Fibroblast of gingiva (primary cell): ENCODE results near the gene GSE1.

ENCODE experiments used
- DNase-seq: peaks from one replicate; pipeline ENCODE4 v3.0.0-alpha.2; 2011; ENCODE audit warnings: low read depth

The GSE1 gene

DNA sequence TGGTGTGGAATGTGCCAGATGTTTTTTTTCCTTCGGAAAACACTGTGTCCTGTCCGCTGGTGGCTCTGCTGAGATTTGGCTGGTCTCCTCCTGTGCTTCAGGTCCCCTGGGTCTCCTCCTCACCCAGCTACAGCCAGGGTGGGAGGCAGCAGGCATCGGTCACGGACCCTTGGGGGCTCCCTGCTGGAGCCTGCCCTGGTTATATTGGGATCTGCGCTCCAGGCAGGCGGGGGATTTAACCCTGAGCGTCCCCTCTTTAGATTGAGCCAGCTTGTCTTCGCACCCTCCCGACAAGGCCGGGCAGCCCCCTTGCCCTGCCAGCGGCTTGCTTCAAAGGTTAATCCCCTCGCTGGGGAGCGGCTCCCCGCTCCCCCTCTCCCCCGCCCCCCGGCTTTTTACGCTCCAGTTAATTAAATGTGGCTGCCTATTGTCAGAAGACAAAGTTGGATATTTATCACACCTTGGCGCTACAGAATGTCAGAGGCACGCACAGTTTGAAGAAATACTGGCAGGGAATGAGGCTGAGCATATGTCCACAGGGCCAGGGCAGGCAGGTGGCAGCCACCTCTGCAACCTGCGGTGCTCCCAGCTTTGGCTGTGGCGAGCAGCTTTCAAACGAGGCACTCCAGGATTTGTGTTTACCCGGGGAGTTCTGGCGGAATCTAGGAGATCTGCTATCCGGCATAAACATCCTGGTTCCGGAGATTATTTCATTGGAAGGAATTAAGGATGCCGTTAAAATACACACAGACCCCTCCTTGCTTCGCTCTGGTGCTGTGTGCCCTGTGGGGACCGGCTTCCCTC lies 38.2 kb upstream of the GSE1 start:
- DNase-seq: no peak

DNA sequence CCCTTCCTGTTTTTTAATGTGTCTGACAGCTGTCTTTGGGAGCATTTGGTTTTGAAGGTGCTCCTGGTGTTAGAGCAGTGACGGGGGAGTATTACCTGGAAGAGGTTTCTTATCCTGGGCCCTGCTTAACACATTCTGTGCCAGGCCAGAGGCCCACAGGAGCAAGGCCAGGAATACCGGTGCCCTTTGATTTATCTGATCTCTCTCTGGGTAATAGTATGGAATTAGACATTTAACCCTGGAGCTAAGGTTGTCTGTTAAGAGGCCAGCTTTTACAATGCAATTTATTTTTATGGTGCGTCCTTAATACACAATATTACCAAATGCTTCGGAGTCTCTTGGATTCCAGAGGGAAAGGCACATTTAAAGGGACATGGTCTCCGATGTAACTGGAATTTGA lies 37.2 kb upstream of the GSE1 start:
- no peak for DNase-seq

DNA sequence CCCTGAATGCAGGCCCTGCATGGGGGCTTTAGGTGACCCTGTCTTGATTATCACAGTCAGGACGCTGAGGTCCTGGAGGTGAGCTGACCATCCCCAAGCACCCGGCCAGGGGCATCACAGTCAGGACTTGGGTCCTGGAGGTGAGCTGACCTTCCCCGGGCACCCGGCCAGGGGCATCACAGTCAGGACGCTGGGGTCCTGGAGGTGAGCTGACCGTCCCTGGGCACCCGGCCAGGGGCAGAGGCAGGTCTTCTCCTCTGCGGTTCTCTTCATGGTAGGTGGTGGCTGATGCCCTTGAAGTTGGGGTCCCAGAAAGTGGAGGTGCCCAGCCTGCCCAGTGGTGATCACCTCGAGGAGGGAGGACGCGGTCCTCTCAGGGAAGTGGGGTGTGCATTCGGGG lies 36.2 kb upstream of the GSE1 start:
- no peak for DNase-seq

DNA sequence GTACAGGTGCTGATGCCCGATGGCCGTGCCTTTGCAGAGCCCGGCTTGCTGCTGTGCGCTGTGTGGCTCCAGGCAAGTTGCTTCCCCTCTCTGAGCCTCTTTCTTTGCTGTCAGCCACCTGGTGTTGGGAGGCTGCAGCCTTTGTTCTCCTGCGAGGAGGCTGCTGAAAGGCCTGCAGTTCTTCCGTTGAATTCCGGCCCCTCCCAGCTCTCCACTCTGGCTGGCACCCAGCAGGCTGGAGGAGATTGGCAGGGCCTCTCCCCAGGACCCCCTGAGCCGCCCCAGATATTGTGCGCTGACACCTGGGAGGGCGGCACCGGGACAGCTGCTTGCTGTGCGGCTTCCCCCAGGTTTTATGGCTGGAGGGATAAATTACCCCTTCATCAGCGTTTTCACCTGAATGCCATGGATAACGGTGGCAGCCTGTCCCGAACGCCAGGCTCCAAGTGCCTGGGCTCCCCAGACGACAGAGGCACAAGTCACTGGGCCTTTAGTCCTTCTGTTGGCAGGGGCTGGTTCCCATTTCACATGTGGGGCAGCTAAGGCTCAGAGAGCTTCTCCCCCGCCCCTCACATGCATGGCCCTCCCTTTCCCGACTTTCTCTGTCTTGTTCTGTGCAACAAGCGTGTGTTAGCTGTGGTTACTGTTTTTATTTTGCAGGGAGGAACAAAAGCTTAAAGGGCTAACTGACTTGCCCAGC lies 35.1 kb upstream of the GSE1 start:
- no peak for DNase-seq

- DNase-seq: no peak
Measured at GRCh38 chr16:85578599-85578948, 34.5 kb upstream of the GSE1 start.

DNA sequence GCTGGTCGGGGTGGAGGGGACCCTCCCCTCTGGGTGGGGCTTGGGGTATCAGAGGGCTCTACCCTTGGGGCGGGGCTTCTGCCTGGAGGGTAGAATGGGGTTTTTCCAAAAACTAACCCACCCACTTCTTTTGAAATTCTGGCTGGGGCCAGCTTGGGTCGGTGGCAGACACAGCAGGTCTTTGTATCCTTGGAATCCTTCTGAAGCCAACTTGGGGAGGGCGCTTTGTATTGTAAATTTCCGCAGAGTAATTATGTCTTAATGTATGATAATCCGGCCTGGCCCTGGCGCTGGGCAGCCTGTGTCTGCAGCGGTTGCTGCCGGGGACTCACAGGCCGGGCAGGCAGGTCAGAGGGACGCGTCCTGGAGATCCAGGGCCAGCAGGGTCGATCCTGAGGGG lies 33.9 kb upstream of the GSE1 start:
- DNase-seq: no peak

GRCh38 chr16:85579923-85580580 lies 33.1 kb upstream of the GSE1 start:
- no peak for DNase-seq

- DNase-seq: no peak
Measured at GRCh38 chr16:85580684-85581083, 32.4 kb upstream of the GSE1 start.

DNA sequence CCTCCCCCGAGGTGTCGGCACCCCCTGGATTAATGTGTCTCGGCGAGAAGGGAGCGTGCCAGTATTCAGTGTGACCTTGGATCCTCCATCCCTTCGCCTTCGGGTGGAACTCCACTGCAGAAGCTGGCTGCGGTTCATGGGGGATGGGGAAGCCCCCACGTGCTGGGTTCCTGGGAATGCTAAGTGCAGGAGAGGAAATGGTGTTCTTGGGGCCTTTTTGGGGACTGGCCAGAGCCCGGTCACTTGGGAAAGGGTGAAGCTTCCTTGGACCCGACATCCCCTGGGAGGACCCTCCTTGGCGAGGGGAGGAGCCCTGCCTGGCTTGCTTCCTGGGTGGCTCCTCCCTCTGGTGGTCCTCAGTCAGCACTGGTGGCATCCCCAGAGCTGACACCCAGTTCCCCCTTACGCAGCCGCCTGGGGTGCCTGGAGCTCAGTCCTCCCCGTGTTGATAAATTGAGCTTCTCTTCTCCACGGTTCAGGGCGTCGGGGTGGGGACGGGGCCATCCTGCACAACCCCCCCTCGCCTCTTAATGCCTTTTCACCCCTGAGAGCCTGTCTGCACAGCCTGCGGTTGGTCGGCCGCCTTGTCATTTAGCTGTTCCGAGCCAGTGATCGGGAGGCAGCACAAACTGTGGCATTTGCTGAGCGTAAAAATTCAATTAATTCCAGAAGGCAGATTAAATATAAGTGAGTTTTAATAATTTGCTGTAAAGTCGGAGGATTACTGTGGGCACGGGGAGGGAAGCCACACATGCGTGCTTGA lies 30.7 kb upstream of the GSE1 start:
- DNase-seq: peak; percentile 75

DNA sequence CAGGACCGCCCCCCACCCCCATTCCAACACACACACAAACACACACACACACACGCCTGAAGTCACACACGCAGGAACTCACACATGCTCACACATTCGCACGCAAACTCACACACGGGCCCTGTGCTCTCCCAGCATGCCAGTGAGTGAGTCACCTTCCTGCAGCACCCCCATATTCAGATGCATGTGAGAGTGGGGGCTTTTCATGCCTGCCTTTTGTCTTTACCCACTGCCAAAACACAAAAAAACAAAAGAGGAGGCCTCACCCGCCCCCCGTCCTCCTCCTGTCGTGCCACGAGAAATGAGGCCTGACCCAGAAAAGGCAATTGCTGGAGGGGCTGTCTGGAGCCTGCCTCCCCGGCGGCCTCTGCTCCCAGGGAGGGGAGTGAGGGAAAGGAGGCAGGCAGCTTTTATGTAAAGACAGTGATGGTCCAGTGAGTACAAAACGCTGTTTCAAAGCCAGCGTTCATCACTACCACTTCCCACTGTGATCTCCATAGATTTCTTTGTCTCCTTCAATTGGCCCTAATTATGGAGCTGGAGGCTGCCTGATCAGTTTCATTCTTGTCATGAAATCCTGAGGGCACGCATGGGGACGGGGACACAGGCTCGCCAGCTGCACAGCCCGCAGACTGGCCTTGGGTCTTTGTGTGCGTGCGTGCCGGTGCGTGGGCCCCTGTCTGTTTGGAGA lies 29.5 kb upstream of the GSE1 start:
- DNase-seq: peak; percentile 69

DNA sequence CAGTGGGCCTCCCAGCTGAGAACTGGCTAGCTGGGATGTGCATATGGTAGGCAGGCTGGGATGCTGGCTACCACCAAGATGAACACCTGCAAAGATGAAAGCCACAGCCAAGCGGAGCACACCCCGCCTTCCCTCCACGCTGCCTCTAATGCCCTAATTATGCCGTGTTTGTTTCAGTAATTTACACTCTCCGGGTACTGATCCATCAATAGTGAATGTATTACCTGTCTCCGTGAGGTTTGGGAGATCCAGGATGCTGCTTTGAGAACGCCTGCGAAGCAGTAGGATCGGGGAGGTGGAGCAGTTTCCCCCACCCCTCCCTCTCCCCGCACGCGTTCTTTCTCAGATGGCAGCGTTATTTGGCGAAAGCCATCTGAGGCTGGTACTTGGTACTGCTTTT lies 28.9 kb upstream of the GSE1 start:
- DNase-seq: no peak

- no peak for DNase-seq
Measured at GRCh38 chr16:85584819-85585282, 28.3 kb upstream of the GSE1 start.

- DNase-seq: no peak
Measured at GRCh38 chr16:85585711-85586110, 27.4 kb upstream of the GSE1 start.

DNA sequence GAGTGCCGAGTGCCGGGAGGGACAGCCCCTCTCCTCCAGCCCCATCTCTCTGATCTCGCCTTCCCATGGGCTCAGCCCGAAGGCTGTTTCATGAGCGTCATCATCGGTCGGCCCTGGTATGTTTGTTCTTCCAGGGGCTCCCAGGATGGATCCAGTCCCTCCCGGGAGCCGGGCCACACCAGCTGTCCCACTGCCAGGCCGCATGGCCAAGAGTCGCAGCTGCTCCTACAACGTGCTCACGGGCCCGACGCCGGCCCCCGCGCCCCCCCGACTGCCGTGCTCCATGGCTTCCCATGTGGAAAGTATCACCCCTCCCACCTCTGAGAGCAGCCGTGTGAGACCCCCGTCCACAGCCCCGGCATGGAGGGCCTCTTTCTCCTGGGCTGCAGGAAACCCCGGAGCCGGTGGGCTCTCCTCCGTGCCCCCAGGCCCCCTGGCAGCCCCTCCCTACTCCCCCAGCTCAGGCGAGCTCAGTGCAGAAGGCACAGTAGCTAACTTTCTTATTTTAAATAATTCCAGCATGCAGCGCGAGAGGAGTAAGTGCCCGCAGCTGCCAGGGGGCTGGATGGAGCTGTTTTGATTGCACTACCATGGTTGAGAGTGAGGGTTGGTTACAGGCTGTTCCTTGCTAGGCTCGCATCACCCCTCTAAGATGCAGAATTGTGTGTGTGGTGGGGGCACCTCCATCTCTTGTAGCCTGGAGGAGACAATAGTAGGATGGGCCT lies 26.6 kb upstream of the GSE1 start:
- peak; percentile 34 for DNase-seq

DNA sequence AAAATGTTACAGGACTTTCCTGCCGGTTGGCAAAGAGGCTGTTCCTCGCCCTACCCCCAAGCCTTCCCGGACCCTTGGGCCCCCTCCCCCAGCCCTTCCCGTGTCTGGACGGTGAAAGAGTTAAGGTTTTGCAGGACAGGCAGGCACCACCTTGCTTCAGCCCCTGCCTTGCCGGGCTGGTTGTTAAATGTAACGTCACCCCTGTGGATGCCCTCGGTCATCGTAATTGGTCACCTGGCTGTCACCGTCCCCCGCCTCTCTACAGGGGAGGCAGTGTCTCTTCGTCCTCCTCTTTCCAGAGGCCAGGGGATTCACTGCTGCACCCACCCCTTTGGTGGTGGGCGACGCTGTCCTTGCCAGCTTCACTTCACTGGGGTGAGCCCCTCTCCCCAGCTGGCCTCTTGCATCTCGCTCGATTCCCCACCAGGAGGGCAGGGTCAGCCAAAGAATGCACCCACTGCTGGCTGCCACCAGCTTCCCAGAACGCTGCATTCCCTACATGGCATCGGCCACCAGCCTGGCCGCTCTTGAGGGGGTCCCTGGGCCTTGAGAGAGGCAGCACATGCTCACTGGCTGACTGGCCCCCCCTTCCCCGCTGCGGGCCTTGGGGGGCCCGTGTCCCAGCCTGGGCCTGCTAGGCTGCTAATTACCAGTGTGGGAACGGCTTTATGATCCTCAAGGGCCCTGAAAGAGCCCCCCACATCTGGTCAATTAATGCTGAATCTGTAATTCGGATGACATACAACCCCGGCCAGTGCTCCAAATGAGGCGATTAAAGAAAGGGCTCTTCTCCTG lies 25.2 kb upstream of the GSE1 start:
- DNase-seq: no peak

DNA sequence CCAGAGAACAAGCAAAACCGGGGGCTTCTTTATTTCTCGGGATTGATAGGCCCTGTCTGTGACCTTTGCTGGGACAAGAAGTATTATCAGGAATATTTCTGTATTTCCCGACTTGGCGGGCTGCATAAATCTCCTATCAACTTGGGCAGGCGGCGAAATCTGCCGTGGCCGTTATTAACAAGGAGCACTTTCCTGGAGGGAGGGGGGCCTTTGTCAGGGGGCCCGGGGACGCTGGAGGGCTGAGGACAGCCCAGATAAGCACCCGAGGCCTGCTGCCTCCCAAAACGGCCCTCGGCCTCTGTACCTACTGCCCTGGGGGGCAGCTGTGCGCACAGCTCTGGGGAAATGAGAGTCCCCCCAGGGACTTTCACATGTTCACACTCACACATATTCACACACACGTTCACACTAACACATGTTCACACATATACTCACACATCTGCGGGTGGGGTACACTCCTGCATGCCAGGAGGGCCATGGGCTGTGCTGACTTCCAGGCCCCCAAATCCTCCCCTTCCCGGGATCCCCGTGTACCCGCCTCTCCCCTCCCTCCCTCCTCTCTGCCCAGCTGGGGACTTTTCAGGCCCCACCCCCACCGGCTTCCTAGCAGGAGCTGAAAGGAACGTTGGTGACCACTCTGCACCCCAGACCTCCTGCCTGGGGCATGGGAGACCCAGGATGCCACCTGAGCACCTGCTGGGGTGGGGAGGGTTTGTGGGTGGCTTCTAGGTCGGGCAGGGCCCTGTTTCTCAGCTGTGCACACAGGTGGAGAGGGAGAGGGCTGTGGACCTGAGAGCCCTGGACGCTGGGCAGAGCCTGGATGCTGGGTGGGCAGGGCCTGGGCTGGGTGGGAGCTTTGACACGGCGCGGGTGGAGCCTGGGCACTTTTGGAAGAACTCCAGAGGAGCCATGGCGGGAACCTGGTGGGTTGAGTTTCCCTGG lies 24.3 kb upstream of the GSE1 start:
- DNase-seq: no peak

DNA sequence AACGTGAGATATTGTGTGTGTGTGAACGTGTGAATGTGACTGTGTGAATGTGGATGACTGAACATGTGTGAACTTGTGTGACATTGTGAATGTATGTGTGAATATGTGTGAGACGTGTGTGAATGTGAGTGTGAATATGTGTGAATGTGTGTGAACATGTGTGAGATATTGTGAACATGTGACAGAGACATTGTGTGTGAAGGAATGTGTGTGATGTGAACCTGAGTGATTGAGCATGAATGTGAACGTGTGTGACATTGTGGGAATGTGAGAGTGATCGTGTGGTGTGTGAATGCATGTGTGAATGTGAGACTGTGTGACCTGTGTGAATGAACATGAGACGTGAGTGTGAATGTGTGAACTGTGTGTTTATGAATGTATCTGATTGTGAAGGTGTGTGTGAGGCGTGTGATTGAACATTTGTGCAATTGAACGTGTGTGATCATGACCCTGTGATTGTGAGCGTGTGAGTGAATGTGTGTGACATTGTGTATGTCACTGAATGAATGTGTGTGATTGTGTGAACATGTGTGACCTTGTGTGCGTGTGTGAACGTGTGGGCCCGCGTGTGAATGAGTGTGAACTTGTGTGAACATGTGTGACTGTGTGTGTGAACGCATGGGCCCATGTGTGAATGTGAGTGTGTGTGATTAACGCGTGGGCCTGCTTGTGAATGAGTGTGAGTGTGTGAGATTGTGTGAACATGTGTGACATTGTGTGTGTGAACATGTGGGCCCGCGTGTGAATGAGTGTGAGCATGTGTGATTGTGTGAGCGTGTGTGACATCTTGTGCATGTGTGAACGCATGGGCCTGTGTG lies 23.2 kb upstream of the GSE1 start:
- no peak for DNase-seq

DNA sequence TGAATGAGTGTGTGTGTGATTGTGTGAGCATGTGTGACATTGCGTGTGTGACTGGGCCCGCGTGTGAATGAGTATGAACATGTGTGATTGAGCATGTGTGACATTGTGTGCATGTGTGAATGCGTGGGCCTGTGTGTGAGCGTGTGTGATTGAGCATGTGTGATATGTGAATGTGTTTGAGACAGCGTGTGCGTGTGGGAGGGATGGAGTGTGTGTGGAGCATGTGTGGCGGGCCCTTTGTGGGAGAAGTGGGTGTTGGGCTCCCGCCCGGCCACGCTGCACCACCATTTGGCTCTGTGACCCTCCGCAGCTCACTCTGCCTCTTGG lies 22.7 kb upstream of the GSE1 start:
- no peak for DNase-seq
